RCC 7860 (cell line): ENCODE measurements around the gene HIPK3.
"Not testable (repeated sequence)": the region's sequence is repeated elsewhere in the genome, so short reads cannot be mapped to it uniquely, and the experiment has no call there.

ENCODE experiments used
- DNase-seq: peaks from one replicate; pipeline ENCODE4 v3.0.0-alpha.2; 2015; ENCODE audit warnings: low spot score
- FAIRE-seq: peaks from 2 replicates; lab custom pipeline; 2012; peaks lifted over from hg19 to GRCh38; lab: Jason Lieb, UNC

HIPK3 gene

DNA sequence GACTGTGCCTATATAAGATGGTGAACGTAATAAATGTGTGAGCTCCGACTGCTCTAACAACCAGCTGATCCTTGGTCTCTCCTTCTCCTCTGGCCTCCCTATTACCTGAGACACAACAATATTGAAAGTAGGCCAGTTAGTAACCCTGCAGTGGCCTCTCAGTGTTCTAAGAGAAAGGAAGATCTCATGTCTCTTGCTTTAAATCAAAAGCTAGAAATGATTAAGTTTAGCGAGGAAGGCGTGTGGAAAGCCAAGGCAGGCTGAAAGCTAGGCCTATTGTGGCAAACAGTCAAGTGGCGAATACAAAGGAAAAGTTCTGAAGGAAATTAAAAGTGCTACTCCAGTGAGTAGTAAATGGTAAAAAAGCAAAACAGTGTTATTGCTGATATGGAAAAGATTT lies 39.5 kb downstream of the HIPK3 start:
- FAIRE-seq, result no peak
- no peak for DNase-seq

- FAIRE-seq, result no peak
Measured at GRCh38 chr11:33303541-33303940, 46.4 kb downstream of the HIPK3 start.

GRCh38 chr11:33306821-33307220 lies 49.6 kb downstream of the HIPK3 start:
- DNase-seq, FAIRE-seq: not testable (repeated sequence)

More at GRCh38 chr11:33303541-33303940, 46.4 kb downstream of the HIPK3 start:
- DNase-seq, result no peak

DNA sequence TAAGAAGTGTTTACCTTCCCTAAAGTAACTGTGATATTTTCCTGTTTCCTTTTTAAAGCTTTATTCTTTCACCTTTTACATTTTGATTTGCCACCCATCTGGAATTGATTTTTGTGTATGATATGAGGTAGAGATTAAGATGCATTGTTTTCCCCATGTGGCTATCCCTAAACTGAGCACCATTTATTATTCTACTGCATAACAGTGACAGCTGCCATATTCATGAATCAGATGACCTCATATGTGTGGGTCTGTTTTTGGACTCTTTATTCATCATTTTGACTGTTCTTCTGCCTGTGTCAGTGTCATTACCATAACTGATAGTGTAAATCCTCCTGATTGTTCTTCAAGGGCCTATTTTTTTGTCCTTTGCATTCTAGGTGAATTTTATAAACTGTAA lies 50.8 kb downstream of the HIPK3 start:
- DNase-seq (no peak), FAIRE-seq (no peak)

GRCh38 chr11:33309118-33309517 lies 51.9 kb downstream of the HIPK3 start:
- DNase-seq, result no peak
- FAIRE-seq, result no peak

DNA sequence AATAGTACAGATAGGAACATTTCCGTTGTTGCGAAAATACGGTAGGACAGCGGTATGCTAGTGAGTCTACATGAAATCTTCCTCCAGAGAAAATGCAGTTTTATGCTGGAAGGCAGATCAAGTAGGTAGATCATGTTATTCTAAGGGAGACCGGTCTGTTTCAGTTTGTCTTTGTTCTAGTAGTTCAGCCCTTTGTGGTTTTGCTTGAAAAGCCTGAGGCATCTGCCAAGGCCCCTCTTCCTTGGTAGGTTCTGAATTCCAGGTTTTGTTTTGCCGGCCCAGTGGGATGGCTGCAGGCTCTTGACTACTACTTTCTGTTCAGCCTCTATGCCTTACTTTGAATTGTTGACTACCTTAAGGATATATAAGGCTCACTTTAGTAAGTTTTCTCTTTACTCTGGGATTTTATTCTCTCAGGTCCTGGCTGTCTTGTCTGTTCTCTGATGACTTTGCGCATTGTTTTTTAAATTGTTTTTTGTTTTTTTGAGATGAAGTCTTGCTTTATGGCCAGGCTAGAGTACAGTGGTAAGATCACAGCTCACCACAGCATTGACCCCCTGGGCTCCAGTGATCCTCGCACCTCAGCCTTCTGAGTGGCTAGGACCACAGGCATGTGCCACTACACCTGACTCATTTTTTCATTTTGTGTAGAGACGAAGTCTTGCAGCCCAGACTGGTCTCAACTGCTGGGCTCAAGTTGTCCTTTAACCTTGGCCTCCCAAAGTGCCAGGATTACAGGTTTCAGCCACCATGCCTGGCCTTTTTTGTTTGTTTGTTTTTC lies 53.7 kb downstream of the HIPK3 start:
- no peak for FAIRE-seq
- DNase-seq, result no peak

- DNase-seq (no peak), FAIRE-seq (no peak)
Measured at GRCh38 chr11:33311680-33312079, 54.5 kb downstream of the HIPK3 start.

- DNase-seq (no peak), FAIRE-seq (no peak)
Measured at GRCh38 chr11:33315822-33316221, 58.6 kb downstream of the HIPK3 start.

- no peak for FAIRE-seq
- DNase-seq, result peak; percentile 30
Measured at GRCh38 chr11:33317662-33318061, 60.5 kb downstream of the HIPK3 start.

- DNase-seq (no peak), FAIRE-seq (no peak)
Measured at GRCh38 chr11:33320016-33320813, 63.0 kb downstream of the HIPK3 start.

GRCh38 chr11:33320814-33321330 lies 63.7 kb downstream of the HIPK3 start:
- DNase-seq (no peak), FAIRE-seq (no peak)

DNA sequence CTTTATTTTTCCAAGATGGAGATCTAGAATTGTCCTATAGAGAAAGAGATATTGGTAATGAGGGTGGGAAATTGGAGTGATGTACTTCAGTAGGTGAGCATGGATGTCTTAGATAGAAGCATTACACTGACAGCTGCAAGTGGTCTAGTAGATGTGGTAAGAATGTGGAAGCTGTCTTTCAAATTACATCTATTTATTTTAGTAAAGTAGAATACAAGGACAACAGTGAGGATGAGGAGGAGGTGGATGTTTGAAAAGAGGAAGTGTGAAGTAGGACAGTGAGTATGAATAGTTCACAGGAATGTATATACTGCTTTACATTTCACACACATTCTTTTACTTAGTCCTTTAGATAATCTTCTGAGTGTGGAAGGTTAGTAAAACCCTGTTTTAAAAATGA lies 64.2 kb downstream of the HIPK3 start:
- DNase-seq (no peak), FAIRE-seq (no peak)

DNA sequence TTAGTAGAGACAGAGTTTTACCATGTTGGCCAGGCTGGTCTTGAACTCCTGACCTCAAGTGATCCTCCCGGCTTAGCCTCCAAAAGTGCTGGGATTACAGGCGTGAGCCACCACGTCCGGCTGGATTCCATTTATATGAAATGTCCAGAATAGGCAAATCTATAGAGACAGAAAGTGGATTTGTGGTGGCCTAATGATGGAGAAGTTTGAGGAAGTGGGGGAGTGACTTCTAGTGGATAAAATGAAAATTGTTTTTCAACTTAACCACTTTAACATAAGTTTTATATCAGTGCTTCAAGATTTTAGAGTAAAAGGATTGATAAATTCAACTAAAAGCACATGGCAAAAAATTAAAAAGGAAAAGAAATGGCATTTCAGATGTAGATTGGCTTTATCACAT lies 66.2 kb downstream of the HIPK3 start:
- DNase-seq, result no peak
- FAIRE-seq, result no peak

DNA sequence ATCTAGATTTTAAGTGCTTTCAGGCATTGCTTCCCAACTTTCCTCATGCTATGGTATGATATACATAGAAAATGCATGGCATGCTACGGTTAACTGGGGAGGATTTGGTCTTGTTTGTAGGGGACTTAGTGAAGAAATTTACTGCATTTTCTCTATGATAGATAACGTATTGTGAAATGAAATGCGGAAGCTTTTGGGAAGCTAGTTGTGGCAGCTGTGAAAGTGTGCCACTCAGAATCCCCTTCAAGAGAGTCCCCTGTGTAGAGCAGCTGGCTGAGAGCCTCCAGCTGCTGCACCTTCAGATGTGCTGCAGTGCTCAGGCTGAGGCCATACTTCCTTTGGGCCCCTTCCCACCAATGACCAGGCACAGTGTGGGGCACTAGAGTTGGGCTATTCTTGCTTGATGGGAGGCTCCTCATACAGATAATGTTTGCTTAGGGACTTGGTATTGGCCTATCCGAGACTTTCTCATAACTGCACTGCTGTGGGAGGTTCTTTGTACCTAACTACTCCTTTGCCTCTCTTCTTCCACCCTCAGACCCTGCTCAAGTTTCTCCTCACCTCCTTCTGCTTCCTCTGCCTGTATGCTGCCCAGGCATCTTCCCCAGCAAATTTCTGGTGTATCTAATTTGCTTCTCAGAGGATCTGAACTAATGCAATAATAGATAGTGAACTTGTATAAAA lies 67.3 kb downstream of the HIPK3 start:
- DNase-seq, result no peak
- no peak for FAIRE-seq

GRCh38 chr11:33325451-33325850 lies 68.3 kb downstream of the HIPK3 start:
- no peak for FAIRE-seq
- no peak for DNase-seq

GRCh38 chr11:33329705-33330329 lies 72.6 kb downstream of the HIPK3 start:
- FAIRE-seq (no peak), DNase-seq (peak; percentile 45)

DNA sequence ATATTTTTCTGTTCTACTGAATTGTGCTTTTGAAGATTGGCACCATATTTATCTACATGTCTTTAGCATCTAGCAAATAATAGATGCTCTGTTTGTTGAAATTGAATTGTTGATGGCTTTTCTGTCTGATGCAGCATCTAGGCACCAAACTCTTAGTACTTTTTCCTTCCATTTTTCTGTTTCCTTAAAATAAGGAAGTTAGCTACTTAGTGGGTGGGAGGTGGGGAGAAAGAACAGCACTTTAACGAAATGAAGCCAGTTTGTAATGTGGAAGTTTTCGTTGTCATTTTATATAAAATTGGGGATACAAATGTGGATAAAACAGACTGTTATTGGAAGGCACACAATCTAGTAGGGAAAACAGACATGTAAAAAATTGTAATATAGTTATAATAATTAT lies 76.6 kb downstream of the HIPK3 start:
- no peak for FAIRE-seq
- DNase-seq, result no peak

- DNase-seq (no peak), FAIRE-seq (no peak)
Measured at GRCh38 chr11:33334627-33335026, 77.4 kb downstream of the HIPK3 start.

DNA sequence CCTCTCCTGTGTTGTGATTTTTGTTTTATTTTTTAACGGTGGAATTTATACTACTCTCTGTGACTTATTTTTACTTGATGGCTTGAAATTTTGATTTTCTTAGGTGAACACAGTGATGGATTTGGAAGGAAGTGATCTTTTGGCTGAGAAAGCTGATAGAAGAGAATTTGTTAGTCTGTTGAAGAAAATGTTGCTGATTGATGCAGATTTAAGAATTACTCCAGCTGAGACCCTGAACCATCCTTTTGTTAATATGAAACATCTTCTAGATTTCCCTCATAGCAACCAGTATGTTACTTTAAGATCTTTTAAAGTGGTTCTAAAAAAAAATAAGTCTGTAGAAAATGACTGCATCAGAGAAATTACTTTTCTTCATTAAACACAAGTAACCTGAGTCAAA lies 82.1 kb downstream of the HIPK3 start:
- FAIRE-seq (no peak), DNase-seq (no peak)

GRCh38 chr11:33344611-33345010 lies 87.4 kb downstream of the HIPK3 start:
- DNase-seq, result no peak

More at GRCh38 chr11:33344611-33345010, 87.4 kb downstream of the HIPK3 start:
- no peak for FAIRE-seq
